ENCODE measurements around the gene TRAPPC2L. TPM values are rescaled to one million over a fixed set of nuclear protein-coding genes. Genes with fewer than 3 reads are reported as not detected.

The TRAPPC2L gene
- total and polyA plus RNA-seq, 10 of the 15 experiments (the other 5 are each of a cell fraction or from before 2014, with no cell fraction given), result 56.3 to 363 (median 118) TPM

DNA sequence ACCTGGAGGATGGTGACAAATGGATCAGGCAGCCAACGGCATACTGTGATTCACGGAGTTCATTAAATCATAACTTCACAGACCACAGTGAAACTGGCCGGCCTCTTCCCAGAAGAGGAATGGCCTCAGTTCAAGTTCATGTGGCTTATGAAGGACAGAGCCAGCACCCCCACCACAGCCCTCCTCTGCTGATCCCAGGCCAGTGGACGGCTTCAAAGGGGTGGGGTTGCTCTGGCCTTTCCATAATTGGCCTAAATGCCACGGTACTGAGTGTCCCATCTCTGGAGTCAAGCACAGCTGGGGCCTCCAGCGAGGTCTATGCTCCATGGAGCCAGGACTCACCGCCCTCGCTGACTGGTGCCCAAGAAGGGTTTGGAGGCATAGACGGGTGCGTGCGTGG, 21.5 kb upstream of the TRAPPC2L start:
- intact Hi-C loops (cut with micrococcal nuclease; ENCODE audit: unreplicated experiment) (no loop called here), in situ Hi-C loops (cut with MboI) (no loop called here)
- DNase-seq (ENCODE audit: low read depth, low spot score) (no peak), FAIRE-seq (no peak), ATAC-seq (no peak)
- Histone ChIP-seq H3K27ac (ENCODE audit: control insufficient read depth, insufficient read depth) (no peak overlapping the region), H3K4me1 (ENCODE audit: control insufficient read depth, insufficient read depth, low read length) (no peaks in the 10 kb centered on the region), H3K9ac (ENCODE audit: control insufficient read depth, insufficient read depth, low read length) (no peak overlapping the region), H3K9me3 (replicated peaks; ENCODE audit: control insufficient read depth, insufficient read depth, low read length) (no peaks in the 10 kb centered on the region), H4K20me1 (ENCODE audit: control insufficient read depth, insufficient read depth) (no peaks in the 10 kb centered on the region), H3K27me3 (replicated peaks in 1 of 2; ENCODE audit: control insufficient read depth in 2 of 2, insufficient read depth in 2 of 2, low read length in 1 of 2) (no peaks in the 10 kb centered on the region), H3K4me3 (no peak overlapping the region), H3K4me2 (ENCODE audit: control insufficient read depth, insufficient read depth) (no peak overlapping the region), H3K36me3 (ENCODE audit: control insufficient read depth in 2 of 2, insufficient read depth in 2 of 2, low read length in 1 of 2) (no peaks in the 10 kb centered on the region; a peak in 1 of 4 replicates), H3K79me2 (ENCODE audit: control insufficient read depth, insufficient read depth, low read length) (no peaks in the 10 kb centered on the region), H2AFZ (ENCODE audit: control insufficient read depth, low read depth, low read length) (no peak overlapping the region)
- ChIA-PET CTCF (no interaction called here), SMC1A (ENCODE audit: uncharacterized antibody, unreplicated experiment) (no interaction called here), RAD21 (ENCODE audit: unreplicated experiment) (no interaction called here), POLR2A (no interaction called here)
- 91% methylated on average over 11 of the region's 11 CpGs for WGBS (ENCODE audit: insufficient coverage, insufficient replicate concordance, low lambda C conversion rate, missing lambda C conversion rate)
- no TSS peak for BruUV-seq (replicated peaks)
- TF ChIP-seq, protein P1, sequence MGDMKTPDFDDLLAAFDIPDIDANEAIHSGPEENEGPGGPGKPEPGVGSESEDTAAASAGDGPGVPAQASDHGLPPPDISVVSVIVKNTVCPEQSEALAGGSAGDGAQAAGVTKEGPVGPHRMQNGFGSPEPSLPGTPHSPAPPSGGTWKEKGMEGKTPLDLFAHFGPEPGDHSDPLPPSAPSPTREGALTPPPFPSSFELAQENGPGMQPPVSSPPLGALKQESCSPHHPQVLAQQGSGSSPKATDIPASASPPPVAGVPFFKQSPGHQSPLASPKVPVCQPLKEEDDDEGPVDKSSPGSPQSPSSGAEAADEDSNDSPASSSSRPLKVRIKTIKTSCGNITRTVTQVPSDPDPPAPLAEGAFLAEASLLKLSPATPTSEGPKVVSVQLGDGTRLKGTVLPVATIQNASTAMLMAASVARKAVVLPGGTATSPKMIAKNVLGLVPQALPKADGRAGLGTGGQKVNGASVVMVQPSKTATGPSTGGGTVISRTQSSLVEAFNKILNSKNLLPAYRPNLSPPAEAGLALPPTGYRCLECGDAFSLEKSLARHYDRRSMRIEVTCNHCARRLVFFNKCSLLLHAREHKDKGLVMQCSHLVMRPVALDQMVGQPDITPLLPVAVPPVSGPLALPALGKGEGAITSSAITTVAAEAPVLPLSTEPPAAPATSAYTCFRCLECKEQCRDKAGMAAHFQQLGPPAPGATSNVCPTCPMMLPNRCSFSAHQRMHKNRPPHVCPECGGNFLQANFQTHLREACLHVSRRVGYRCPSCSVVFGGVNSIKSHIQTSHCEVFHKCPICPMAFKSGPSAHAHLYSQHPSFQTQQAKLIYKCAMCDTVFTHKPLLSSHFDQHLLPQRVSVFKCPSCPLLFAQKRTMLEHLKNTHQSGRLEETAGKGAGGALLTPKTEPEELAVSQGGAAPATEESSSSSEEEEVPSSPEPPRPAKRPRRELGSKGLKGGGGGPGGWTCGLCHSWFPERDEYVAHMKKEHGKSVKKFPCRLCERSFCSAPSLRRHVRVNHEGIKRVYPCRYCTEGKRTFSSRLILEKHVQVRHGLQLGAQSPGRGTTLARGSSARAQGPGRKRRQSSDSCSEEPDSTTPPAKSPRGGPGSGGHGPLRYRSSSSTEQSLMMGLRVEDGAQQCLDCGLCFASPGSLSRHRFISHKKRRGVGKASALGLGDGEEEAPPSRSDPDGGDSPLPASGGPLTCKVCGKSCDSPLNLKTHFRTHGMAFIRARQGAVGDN (IDR thresholded peaks at IDR 0.05), result no peak
- TF ChIP-seq JUND (IDR thresholded peaks at IDR 0.05; ENCODE audit: low read depth, low read length) (no peak), PAX5 (IDR thresholded peaks at IDR 0.05; ENCODE audit: borderline replicate concordance, low read depth, low read length) (no peak), HCFC1 (IDR thresholded peaks at IDR 0.05; ENCODE audit: low read length) (no peak), TCF3 (IDR thresholded peaks at IDR 0.05; ENCODE audit: borderline replicate concordance, insufficient read depth, low read depth, low read length) (no peak), LARP7 (IDR thresholded peaks at IDR 0.05) (no peak), MEF2A (IDR thresholded peaks at IDR 0.05; ENCODE audit: insufficient read depth, low read depth, low read length) (no peak), JUNB (IDR thresholded peaks at IDR 0.05) (no peak)
- TF ChIP-seq, protein P2, sequence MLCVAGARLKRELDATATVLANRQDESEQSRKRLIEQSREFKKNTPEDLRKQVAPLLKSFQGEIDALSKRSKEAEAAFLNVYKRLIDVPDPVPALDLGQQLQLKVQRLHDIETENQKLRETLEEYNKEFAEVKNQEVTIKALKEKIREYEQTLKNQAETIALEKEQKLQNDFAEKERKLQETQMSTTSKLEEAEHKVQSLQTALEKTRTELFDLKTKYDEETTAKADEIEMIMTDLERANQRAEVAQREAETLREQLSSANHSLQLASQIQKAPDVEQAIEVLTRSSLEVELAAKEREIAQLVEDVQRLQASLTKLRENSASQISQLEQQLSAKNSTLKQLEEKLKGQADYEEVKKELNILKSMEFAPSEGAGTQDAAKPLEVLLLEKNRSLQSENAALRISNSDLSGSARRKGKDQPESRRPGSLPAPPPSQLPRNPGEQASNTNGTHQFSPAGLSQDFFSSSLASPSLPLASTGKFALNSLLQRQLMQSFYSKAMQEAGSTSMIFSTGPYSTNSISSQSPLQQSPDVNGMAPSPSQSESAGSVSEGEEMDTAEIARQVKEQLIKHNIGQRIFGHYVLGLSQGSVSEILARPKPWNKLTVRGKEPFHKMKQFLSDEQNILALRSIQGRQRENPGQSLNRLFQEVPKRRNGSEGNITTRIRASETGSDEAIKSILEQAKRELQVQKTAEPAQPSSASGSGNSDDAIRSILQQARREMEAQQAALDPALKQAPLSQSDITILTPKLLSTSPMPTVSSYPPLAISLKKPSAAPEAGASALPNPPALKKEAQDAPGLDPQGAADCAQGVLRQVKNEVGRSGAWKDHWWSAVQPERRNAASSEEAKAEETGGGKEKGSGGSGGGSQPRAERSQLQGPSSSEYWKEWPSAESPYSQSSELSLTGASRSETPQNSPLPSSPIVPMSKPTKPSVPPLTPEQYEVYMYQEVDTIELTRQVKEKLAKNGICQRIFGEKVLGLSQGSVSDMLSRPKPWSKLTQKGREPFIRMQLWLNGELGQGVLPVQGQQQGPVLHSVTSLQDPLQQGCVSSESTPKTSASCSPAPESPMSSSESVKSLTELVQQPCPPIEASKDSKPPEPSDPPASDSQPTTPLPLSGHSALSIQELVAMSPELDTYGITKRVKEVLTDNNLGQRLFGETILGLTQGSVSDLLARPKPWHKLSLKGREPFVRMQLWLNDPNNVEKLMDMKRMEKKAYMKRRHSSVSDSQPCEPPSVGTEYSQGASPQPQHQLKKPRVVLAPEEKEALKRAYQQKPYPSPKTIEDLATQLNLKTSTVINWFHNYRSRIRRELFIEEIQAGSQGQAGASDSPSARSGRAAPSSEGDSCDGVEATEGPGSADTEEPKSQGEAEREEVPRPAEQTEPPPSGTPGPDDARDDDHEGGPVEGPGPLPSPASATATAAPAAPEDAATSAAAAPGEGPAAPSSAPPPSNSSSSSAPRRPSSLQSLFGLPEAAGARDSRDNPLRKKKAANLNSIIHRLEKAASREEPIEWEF (IDR thresholded peaks at IDR 0.05; ENCODE audit: insufficient replicate concordance, low read depth, low read length), result no peak
- TF ChIP-seq, protein P3, sequence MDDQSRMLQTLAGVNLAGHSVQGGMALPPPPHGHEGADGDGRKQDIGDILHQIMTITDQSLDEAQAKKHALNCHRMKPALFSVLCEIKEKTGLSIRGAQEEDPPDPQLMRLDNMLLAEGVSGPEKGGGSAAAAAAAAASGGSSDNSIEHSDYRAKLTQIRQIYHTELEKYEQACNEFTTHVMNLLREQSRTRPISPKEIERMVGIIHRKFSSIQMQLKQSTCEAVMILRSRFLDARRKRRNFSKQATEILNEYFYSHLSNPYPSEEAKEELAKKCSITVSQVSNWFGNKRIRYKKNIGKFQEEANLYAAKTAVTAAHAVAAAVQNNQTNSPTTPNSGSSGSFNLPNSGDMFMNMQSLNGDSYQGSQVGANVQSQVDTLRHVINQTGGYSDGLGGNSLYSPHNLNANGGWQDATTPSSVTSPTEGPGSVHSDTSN (IDR thresholded peaks at IDR 0.05; ENCODE audit: insufficient replicate concordance, low read depth, low read length), result no peak
- TF ChIP-seq, protein P4, sequence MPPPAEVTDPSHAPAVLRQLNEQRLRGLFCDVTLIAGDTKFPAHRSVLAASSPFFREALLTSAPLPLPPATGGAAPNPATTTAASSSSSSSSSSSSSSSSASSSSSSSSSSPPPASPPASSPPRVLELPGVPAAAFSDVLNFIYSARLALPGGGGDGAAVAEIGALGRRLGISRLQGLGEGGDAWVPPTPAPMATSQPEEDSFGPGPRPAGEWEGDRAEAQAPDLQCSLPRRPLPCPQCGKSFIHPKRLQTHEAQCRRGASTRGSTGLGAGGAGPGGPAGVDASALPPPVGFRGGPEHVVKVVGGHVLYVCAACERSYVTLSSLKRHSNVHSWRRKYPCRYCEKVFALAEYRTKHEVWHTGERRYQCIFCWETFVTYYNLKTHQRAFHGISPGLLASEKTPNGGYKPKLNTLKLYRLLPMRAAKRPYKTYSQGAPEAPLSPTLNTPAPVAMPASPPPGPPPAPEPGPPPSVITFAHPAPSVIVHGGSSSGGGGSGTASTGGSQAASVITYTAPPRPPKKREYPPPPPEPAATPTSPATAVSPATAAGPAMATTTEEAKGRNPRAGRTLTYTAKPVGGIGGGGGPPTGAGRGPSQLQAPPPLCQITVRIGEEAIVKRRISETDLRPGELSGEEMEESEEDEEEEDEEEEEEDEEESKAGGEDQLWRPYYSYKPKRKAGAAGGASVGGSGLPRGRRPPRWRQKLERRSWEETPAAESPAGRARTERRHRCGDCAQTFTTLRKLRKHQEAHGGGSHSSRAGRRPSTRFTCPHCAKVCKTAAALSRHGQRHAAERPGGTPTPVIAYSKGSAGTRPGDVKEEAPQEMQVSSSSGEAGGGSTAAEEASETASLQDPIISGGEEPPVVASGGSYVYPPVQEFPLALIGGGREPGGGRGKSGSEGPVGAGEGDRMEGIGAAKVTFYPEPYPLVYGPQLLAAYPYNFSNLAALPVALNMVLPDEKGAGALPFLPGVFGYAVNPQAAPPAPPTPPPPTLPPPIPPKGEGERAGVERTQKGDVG (CRISPR knock-in tag; IDR thresholded peaks at IDR 0.05), result no peak

Data from GM12878 (cell line).